Gastroesophageal sphincter (tissue), 4 donors: ENCODE measurements around the gene GGTA1. TPM values are rescaled to one million over a fixed set of nuclear protein-coding genes. Genes with fewer than 3 reads are reported as not detected.

Experiments
- ATAC-seq: fragments of 150-250 bp; one replicate; pipeline ENCODE4 v1.9.1; 2016; ENCODE audit warnings: mild to moderate bottlenecking, moderate library complexity
- H3K27ac ChIP-seq, 4 donors: fragments of 200-600 bp; sonication (generic) in 3 of 4; 1 replicate in 3 of 4; 2 replicates in 1 of 4; pipeline ENCODE4 v1.5.1; 2016 to 2019
- H3K27me3 ChIP-seq: fragments of 200-600 bp; sonication (generic); one replicate; pipeline ENCODE4 v1.5.1; 2019
- H3K36me3 ChIP-seq, 2 donors: fragments of 200-600 bp; sonication (generic); one replicate each; pipeline ENCODE4 v1.5.1; 2019; ENCODE audit warnings: control low read depth in 1 of 2
- H3K4me1 ChIP-seq, 3 donors: fragments of 200-600 bp; sonication (generic); 1 replicate in 2 of 3; 2 replicates in 1 of 3; pipeline ENCODE4 v1.5.1; 2016 to 2019; ENCODE audit warnings: control low read depth in 2 of 3
- H3K4me3 ChIP-seq, 2 donors: fragments of 200-600 bp; sonication (generic); one replicate each; pipeline ENCODE4 v1.5.1; 2019; ENCODE audit warnings: mild to moderate bottlenecking in 1 of 2, moderate library complexity in 1 of 2
- H3K9me3 ChIP-seq, 3 donors: fragments of 200-600 bp; sonication (generic); one replicate each; pipeline ENCODE4 v1.5.1; 2017 to 2019; ENCODE audit warnings: control low read depth in 2 of 3
- EP300 ChIP-seq: sonication (generic); formaldehyde crosslinking; IDR thresholded peaks from one replicate; pipeline ENCODE4 v1.6.1; 2017; ENCODE audit warnings: antibody characterized with exemption, mild to moderate bottlenecking
- POLR2A ChIP-seq, 2 donors: fragments of 450-650 bp; IDR thresholded peaks; one replicate each; pipeline ENCODE4 v1.6.1; 2017; ENCODE audit warnings: antibody characterized with exemption in 2 of 2, mild to moderate bottlenecking in 2 of 2, moderate library complexity in 1 of 2
- POLR2AphosphoS5 ChIP-seq: sonication (generic); formaldehyde crosslinking; IDR thresholded peaks from one replicate; pipeline ENCODE4 v1.6.1; 2017; ENCODE audit warnings: antibody characterized with exemption
- WGBS, 2 donors: methylation state at CpG; one replicate each; pipeline ENCODE4 v1.1.5; 2018; ENCODE audit warnings: low coverage in 1 of 2; 5-methylcytosine and 5-hydroxymethylcytosine counted together
- total RNA-seq, 4 donors: library from RNA; depleted of rRNA; stranded (reverse); fragments of >200 nt; gene quantifications; one replicate each; pipeline ENCODE4 v1.1.0, GENCODE V29; 2016
- TF ChIP-seq, protein P1 (sequence below), 4 experiments: fragments of 200-600 bp in 2 of 4; fragments of 450-650 bp in 2 of 4; sonication (generic) in 1 of 4; IDR thresholded peaks; one replicate each; pipeline ENCODE4 v1.5.1; 2017 to 2019; ENCODE audit warnings: antibody characterized with exemption in 4 of 4, mild to moderate bottlenecking in 2 of 4, moderate library complexity in 2 of 4

GGTA1 gene
- total RNA-seq, 4 donors from 2014 or later = 5.1 to 22.2 (median 7.2) TPM

DNA sequence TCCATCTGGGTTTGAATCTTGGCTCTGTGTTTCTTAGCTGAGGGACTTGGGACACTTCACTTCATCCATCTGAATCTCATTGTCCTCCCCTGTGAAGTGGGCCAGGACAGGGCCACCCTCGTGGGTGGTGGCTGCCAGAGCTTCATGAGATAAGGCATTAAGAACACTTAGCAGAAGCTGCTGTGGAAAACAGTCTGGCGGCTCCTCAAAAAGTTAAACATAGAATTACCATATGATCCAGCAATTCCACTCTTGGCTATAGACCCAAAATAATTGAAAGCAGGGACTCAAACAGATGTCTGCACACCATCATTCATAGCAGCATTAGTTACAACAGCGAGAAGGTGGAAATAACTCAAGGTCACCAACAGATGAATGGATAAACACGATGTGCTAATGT is 42.4 kb upstream of the GGTA1 start:
- no peaks in the 10 kb centered on the region for H3K9me3 ChIP-seq
- ATAC-seq = no peak
- WGBS, 2 donors = 66% methylated on average over 3 of the region's 4 CpGs; no CpG with 5 or more reads in 1 of the 2 donors

DNA sequence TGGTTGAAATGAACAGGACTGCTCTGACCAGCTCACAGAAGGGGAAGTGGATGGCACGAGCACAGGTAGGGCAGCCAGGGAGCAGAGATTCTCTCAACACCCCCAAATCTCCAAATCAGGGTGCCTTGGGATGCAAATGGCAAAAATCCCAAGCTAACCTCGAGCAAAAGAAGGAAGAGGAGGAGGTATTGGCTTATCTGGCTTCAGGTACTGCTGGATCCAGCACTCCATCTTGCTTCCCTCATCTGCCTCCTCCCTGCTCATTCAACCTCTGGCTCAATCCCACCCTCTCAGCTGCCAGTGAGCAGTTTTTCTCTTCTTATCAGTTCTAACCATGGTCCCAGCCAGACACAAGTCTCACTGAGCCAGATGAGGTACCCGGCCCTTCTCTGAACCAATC is 41.6 kb upstream of the GGTA1 start:
- Histone ChIP-seq H3K4me3 (no peak overlapping the region), H3K27me3 (no peaks in the 10 kb centered on the region), H3K27ac (no peak overlapping the region), H3K36me3 (no peaks in the 10 kb centered on the region), H3K4me1 (peaks cover 0 to 22% (median 4%) of the 10 kb centered on the region in 3 donors), H3K9me3 (no peaks in the 10 kb centered on the region)
- WGBS, 2 donors = 90 to 100% methylated on average over 1 to 2 of the region's 3 CpGs
- TF ChIP-seq, protein P1, sequence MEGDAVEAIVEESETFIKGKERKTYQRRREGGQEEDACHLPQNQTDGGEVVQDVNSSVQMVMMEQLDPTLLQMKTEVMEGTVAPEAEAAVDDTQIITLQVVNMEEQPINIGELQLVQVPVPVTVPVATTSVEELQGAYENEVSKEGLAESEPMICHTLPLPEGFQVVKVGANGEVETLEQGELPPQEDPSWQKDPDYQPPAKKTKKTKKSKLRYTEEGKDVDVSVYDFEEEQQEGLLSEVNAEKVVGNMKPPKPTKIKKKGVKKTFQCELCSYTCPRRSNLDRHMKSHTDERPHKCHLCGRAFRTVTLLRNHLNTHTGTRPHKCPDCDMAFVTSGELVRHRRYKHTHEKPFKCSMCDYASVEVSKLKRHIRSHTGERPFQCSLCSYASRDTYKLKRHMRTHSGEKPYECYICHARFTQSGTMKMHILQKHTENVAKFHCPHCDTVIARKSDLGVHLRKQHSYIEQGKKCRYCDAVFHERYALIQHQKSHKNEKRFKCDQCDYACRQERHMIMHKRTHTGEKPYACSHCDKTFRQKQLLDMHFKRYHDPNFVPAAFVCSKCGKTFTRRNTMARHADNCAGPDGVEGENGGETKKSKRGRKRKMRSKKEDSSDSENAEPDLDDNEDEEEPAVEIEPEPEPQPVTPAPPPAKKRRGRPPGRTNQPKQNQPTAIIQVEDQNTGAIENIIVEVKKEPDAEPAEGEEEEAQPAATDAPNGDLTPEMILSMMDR (IDR thresholded peaks at IDR 0.05) = no peak
- TF ChIP-seq EP300 (no peak), POLR2A (IDR thresholded peaks at IDR 0.05) (no peak), POLR2AphosphoS5 (no peak)
- no peak for ATAC-seq

More for the DNA sequence above, 42.4 kb upstream of the GGTA1 start:
- no peaks in the 10 kb centered on the region for H3K36me3 ChIP-seq
- H3K27me3 ChIP-seq = no peaks in the 10 kb centered on the region
- no peak overlapping the region for H3K4me3 ChIP-seq
- H3K27ac ChIP-seq = no peak overlapping the region
- H3K4me1 ChIP-seq = peaks cover 0 to 24% (median 4%) of the 10 kb centered on the region in 3 donors
- no peak for TF ChIP-seq POLR2AphosphoS5
- TF ChIP-seq EP300 = no peak
- TF ChIP-seq, protein P1 (IDR thresholded peaks at IDR 0.05) = no peak
- TF ChIP-seq POLR2A (IDR thresholded peaks at IDR 0.05) = no peak

DNA sequence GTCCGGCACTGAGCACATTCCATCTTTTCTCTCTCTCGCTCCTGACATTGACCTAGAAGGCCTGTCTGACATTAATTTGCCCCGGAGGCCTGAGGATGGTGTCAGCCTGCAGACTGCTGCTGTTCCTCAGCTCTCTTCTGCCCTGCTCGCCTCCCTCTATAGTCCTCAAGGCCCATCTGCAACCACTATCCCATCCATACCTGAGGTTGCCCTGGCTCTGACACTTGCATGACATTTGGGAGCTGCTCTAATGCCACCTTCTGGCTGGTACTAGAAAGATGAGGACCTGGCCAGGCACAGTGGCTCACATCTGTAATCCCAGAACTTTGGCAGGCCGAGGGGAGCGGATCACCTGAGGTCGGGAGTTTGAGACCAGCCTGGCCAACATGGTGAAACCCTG is 38.6 kb upstream of the GGTA1 start:
- TF ChIP-seq POLR2AphosphoS5 (no peak), EP300 (no peak), POLR2A (IDR thresholded peaks at IDR 0.05) (no peak)
- TF ChIP-seq, protein P1 (IDR thresholded peaks at IDR 0.05) = no peak
- Histone ChIP-seq H3K9me3 (no peaks in the 10 kb centered on the region), H3K4me1 (peaks cover 0 to 13% (median 0%) of the 10 kb centered on the region in 3 donors), H3K4me3 (no peak overlapping the region), H3K27me3 (no peaks in the 10 kb centered on the region), H3K36me3 (no peaks in the 10 kb centered on the region), H3K27ac (no peak overlapping the region)
- ATAC-seq = no peak
- WGBS, 2 donors = 84% methylated on average over 4 of the region's 7 CpGs; no CpG with 5 or more reads in 1 of the 2 donors

DNA sequence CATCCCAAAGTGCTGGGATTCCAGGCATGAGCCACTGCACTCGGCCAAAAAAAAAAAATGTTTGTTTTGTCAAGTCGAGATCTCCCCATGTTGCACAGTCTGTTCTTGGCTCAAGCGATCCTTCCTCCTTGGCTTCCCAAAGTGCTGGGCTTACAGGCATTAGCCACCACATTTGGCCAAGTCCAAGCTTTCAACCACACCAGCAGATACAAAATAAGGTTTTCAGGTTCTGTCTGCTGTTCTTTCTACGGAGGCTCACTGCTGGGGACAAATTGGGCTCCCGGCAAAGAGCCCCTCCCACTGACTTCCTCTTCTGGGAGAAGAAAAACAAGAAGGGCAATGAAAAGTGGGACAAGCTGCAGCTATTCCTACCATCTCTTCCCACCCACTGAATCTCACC is 37.6 kb upstream of the GGTA1 start:
- Histone ChIP-seq H3K27ac (peak overlapping the region in 2 of 4 donors; percentile 25 to 29), H3K4me3 (no peak overlapping the region), H3K27me3 (no peaks in the 10 kb centered on the region), H3K36me3 (no peaks in the 10 kb centered on the region), H3K9me3 (no peaks in the 10 kb centered on the region), H3K4me1 (peaks cover 0 to 13% (median 0%) of the 10 kb centered on the region in 3 donors)
- WGBS, 2 donors = 30% methylated on average over 4 of the region's 5 CpGs; no CpG with 5 or more reads in 1 of the 2 donors
- ATAC-seq = peak; percentile 76
- TF ChIP-seq EP300 = no peak
- TF ChIP-seq, protein P1 (IDR thresholded peaks at IDR 0.05) = no peak
- no peak for TF ChIP-seq POLR2A (IDR thresholded peaks at IDR 0.05)

DNA sequence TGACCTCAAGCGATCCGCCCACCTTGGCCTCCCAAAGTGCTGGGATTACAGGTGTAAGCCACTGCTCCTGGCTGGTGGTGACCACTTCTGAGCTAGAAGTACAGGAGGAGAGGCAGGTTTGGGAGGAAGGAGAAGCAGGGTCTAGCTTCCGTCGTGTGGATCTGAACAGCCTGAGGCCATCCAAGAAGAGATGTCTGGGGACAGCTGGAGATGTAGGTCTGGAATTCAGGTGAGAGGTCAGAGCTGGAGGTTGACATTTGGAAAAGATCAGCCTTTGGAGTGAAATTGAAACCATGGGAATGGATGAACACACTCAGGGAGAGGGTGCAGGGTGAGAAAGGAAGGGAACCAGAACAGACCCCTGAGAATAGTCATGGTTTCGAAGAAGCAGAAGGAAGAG is 33.2 kb upstream of the GGTA1 start:
- ATAC-seq = no peak
- no peak overlapping the region for H3K4me3 ChIP-seq
- H3K27me3 ChIP-seq = no peaks in the 10 kb centered on the region
- WGBS, 2 donors = 95% methylated on average over 3 to 5 of the region's 5 CpGs
- peaks cover 0 to 30% (median 8%) of the 10 kb centered on the region in 3 donors for H3K4me1 ChIP-seq
- no peaks in the 10 kb centered on the region for H3K9me3 ChIP-seq
- H3K36me3 ChIP-seq = no peaks in the 10 kb centered on the region
- H3K27ac ChIP-seq = no peak overlapping the region
- TF ChIP-seq, protein P1 (IDR thresholded peaks at IDR 0.05) = no peak
- TF ChIP-seq EP300 (no peak), POLR2A (IDR thresholded peaks at IDR 0.05) (no peak), POLR2AphosphoS5 (no peak)
